ENCODE results near the gene AFAP1L2.

The AFAP1L2 gene

GRCh38 chr10:114436941-114437340 lies 32.6 kb upstream of the AFAP1L2 start:
- Histone ChIP-seq H3K4me3 (no peak overlapping the region), H3K36me3 (no peaks in the 10 kb centered on the region; a peak in 1 of 22 replicates), H3K27ac (no peak overlapping the region), H3K4me1 (no peaks in the 10 kb centered on the region; a peak in 1 of 20 replicates), H3K27me3 (no peaks in the 10 kb centered on the region), H4K20me1 (no peaks in the 10 kb centered on the region), H3K9ac (no peak overlapping the region), H3K9me3 (replicated peaks in 1 of 11) (no peaks in the 10 kb centered on the region), H3K4me2 (no peak overlapping the region)
- no peak for TF ChIP-seq Cebpa-rat (IDR thresholded peaks at IDR 0.05)

GRCh38 chr10:114432566-114433093 lies 28.3 kb upstream of the AFAP1L2 start:
- Histone ChIP-seq H4K20me1 (no peaks in the 10 kb centered on the region), H3K4me2 (no peak overlapping the region), H3K4me3 (no peak overlapping the region), H3K4me1 (no peaks in the 10 kb centered on the region; a peak in 1 of 20 replicates), H3K36me3 (no peaks in the 10 kb centered on the region), H3K9me3 (replicated peaks in 1 of 11) (no peaks in the 10 kb centered on the region), H3K9ac (no peak overlapping the region), H3K27me3 (no peaks in the 10 kb centered on the region), H3K27ac (no peak overlapping the region)
- TF ChIP-seq Cebpa-rat (IDR thresholded peaks at IDR 0.05), result no peak

GRCh38 chr10:114431414-114432135 lies 27.3 kb upstream of the AFAP1L2 start:
- Histone ChIP-seq H3K9me3 (replicated peaks in 1 of 11) (no peaks in the 10 kb centered on the region), H3K4me1 (no peaks in the 10 kb centered on the region; a peak in 1 of 20 replicates), H3K4me2 (no peak overlapping the region), H3K9ac (no peak overlapping the region), H3K4me3 (no peak overlapping the region), H4K20me1 (no peaks in the 10 kb centered on the region), H3K27me3 (no peaks in the 10 kb centered on the region), H3K36me3 (no peaks in the 10 kb centered on the region), H3K27ac (no peak overlapping the region)
- no peak for TF ChIP-seq Cebpa-rat (IDR thresholded peaks at IDR 0.05)

- H3K4me3 ChIP-seq, result no peak overlapping the region
- no peak overlapping the region for H3K4me2 ChIP-seq
- TF ChIP-seq Cebpa-rat (IDR thresholded peaks at IDR 0.05), result no peak
Observed at GRCh38 chr10:114430688-114431413, 26.5 kb upstream of the AFAP1L2 start.

GRCh38 chr10:114429581-114430335 lies 25.5 kb upstream of the AFAP1L2 start:
- TF ChIP-seq Cebpa-rat (IDR thresholded peaks at IDR 0.05), result no peak
- Histone ChIP-seq H3K27me3 (no peaks in the 10 kb centered on the region), H3K9me3 (replicated peaks in 1 of 11) (no peaks in the 10 kb centered on the region), H3K4me1 (no peaks in the 10 kb centered on the region; a peak in 1 of 20 replicates), H3K27ac (no peak overlapping the region), H3K9ac (no peak overlapping the region), H3K4me2 (no peak overlapping the region), H4K20me1 (no peaks in the 10 kb centered on the region), H3K36me3 (no peaks in the 10 kb centered on the region), H3K4me3 (no peak overlapping the region)

More at GRCh38 chr10:114430688-114431413, 26.5 kb upstream of the AFAP1L2 start:
- Histone ChIP-seq H4K20me1 (no peaks in the 10 kb centered on the region), H3K9me3 (replicated peaks in 1 of 11) (no peaks in the 10 kb centered on the region), H3K36me3 (no peaks in the 10 kb centered on the region), H3K27ac (no peak overlapping the region), H3K4me1 (no peaks in the 10 kb centered on the region; a peak in 1 of 20 replicates), H3K9ac (no peak overlapping the region), H3K27me3 (no peaks in the 10 kb centered on the region)

- no peaks in the 10 kb centered on the region for H3K4me1 ChIP-seq
- no peaks in the 10 kb centered on the region for H4K20me1 ChIP-seq
- H3K4me2 ChIP-seq, result no peak overlapping the region
- no peaks in the 10 kb centered on the region for H3K9me3 ChIP-seq (replicated peaks in 1 of 11)
- TF ChIP-seq Cebpa-rat (IDR thresholded peaks at IDR 0.05), result no peak
- H3K27ac ChIP-seq, result no peak overlapping the region
- H3K9ac ChIP-seq, result no peak overlapping the region
- H3K27me3 ChIP-seq, result no peaks in the 10 kb centered on the region
- no peak overlapping the region for H3K4me3 ChIP-seq
- no peaks in the 10 kb centered on the region for H3K36me3 ChIP-seq
Observed at GRCh38 chr10:114427124-114427852, 23.0 kb upstream of the AFAP1L2 start.

GRCh38 chr10:114426476-114426875 lies 22.2 kb upstream of the AFAP1L2 start:
- no peaks in the 10 kb centered on the region for H4K20me1 ChIP-seq
- no peak overlapping the region for H3K4me2 ChIP-seq
- no peaks in the 10 kb centered on the region for H3K9me3 ChIP-seq (replicated peaks in 1 of 11)
- no peak overlapping the region for H3K9ac ChIP-seq
- no peaks in the 10 kb centered on the region for H3K36me3 ChIP-seq
- H3K27ac ChIP-seq, result no peak overlapping the region
- TF ChIP-seq Cebpa-rat (IDR thresholded peaks at IDR 0.05), result no peak
- no peaks in the 10 kb centered on the region for H3K4me1 ChIP-seq
- H3K27me3 ChIP-seq, result no peaks in the 10 kb centered on the region
- H3K4me3 ChIP-seq, result no peak overlapping the region

GRCh38 chr10:114420811-114421485 lies 16.6 kb upstream of the AFAP1L2 start:
- H4K20me1 ChIP-seq, result no peaks in the 10 kb centered on the region
- TF ChIP-seq Cebpa-rat (IDR thresholded peaks at IDR 0.05), result no peak
- no peaks in the 10 kb centered on the region for H3K9me3 ChIP-seq (replicated peaks in 1 of 11)
- H3K9ac ChIP-seq, result no peak overlapping the region
- H3K36me3 ChIP-seq, result no peaks in the 10 kb centered on the region
- H3K4me2 ChIP-seq, result no peak overlapping the region
- H3K27ac ChIP-seq, result no peak overlapping the region
- H3K4me1 ChIP-seq, result no peaks in the 10 kb centered on the region
- no peak overlapping the region for H3K4me3 ChIP-seq
- no peaks in the 10 kb centered on the region for H3K27me3 ChIP-seq
